IMR-90 (cell line): ENCODE measurements around the gene PPP2R5B. TPM values are rescaled to one million over a fixed set of nuclear protein-coding genes. Genes with fewer than 3 reads are reported as not detected.

Experiments used
- microRNA-seq, 2 experiments: library from miRNA; stranded (forward) in 1 of 2; unstranded in 1 of 2; fragments of 10-50 nt in 1 of 2; fragments of <30 nt in 1 of 2; gene quantifications in 1 of 2; microRNA quantifications in 1 of 2; one replicate each; pipeline versions ENCODE3 to v1.1.0; 2013 to 2020; ENCODE audit not compliant: insufficient read depth in 1 of 2, insufficient read length in 1 of 2, unreplicated experiment in 1 of 2
- polyA plus RNA-seq, 3 experiments: library from polyadenylated mRNA; depleted of rRNA; stranded (reverse); fragments of >200 nt; gene quantifications; 2 replicates each; pipeline ENCODE4 v1.2.3, GENCODE V29; 2012; ENCODE audit warnings: low replicate concordance in 1 of 3
- small RNA-seq, 5 experiments: library from RNA; depleted of rRNA; stranded (forward); fragments of <200 nt; gene quantifications; one replicate each; pipeline ENCODE3, GENCODE V24; 2012
- total RNA-seq: library from RNA; depleted of rRNA; stranded (reverse); fragments of >200 nt; gene quantifications from 2 replicates; pipeline ENCODE4 v1.2.3, GENCODE V29; 2012; rRNA removed

Gene PPP2R5B
- total and polyA plus RNA-seq, 2 of the 4 experiments (the other 2 are of a cell fraction), result 6.5 to 23.6 TPM

Small RNA genes lying within 50 kb of the gene (microRNA-seq; reads per million reads assigned to microRNA genes)
- 0 reads per million in 2 experiments for gene MIR6749
- 0 to 0.73 reads per million in 2 experiments for gene MIR6750

Small RNA genes lying within 50 kb of the gene (small RNA-seq; reads per million reads assigned to genes)
- gene MIR6749, result 0 reads per million in 5 experiments
- gene MIR6750, result 0 reads per million in 5 experiments

Other genes starting within 250 kb of the PPP2R5B start
- 0.18 and 0.28 TPM in 2 replicates for gene NRXN2, start 201.5 kb upstream of the PPP2R5B start, total RNA-seq
- gene NRXN2, start 201.5 kb upstream of the PPP2R5B start, polyA plus RNA-seq (2012; rRNA removed), result 0.13 and 0.22 TPM in 2 replicates
- gene RASGRP2, start 180.5 kb upstream of the PPP2R5B start, total RNA-seq, result not detected in 2 replicates
- 0.82 and 1.2 TPM in 2 replicates for gene RASGRP2, start 180.5 kb upstream of the PPP2R5B start, polyA plus RNA-seq (2012; rRNA removed)
- under 0.01 and 0.18 TPM in 2 replicates for gene PYGM, start 164.7 kb upstream of the PPP2R5B start, total RNA-seq
- 0.21 and 0.46 TPM in 2 replicates for gene PYGM, start 164.7 kb upstream of the PPP2R5B start, polyA plus RNA-seq (2012; rRNA removed)
- 56.8 and 76.1 TPM in 2 replicates for gene SF1, start 146.1 kb upstream of the PPP2R5B start, total RNA-seq
- 75.0 and 88.0 TPM in 2 replicates for gene SF1, start 146.1 kb upstream of the PPP2R5B start, polyA plus RNA-seq (2012; rRNA removed)
- gene MAP4K2, start 121.5 kb upstream of the PPP2R5B start, total RNA-seq, result 9.2 and 11.7 TPM in 2 replicates
- 16.6 and 22.2 TPM in 2 replicates for gene MAP4K2, start 121.5 kb upstream of the PPP2R5B start, polyA plus RNA-seq (2012; rRNA removed)
- 8.8 and 9.4 TPM in 2 replicates for gene MEN1, start 114.1 kb upstream of the PPP2R5B start, total RNA-seq
- 35.7 and 44.7 TPM in 2 replicates for gene MEN1, start 114.1 kb upstream of the PPP2R5B start, polyA plus RNA-seq (2012; rRNA removed)
- under 0.01 TPM in 2 replicates for gene CDC42BPG, start 80.0 kb upstream of the PPP2R5B start, total RNA-seq
- 0.10 and 0.12 TPM in 2 replicates for gene CDC42BPG, start 80.0 kb upstream of the PPP2R5B start, polyA plus RNA-seq (2012; rRNA removed)
- 107 and 125 TPM in 2 replicates for gene EHD1, start 46.1 kb upstream of the PPP2R5B start, total RNA-seq
- 209 and 216 TPM in 2 replicates for gene EHD1, start 46.1 kb upstream of the PPP2R5B start, polyA plus RNA-seq (2012; rRNA removed)
- gene ATG2A, start 7.5 kb upstream of the PPP2R5B start, total RNA-seq, result 3.2 and 3.6 TPM in 2 replicates
- 10.5 and 12.7 TPM in 2 replicates for gene ATG2A, start 7.5 kb upstream of the PPP2R5B start, polyA plus RNA-seq (2012; rRNA removed)
- gene GPHA2, start 11.2 kb downstream of the PPP2R5B start, total RNA-seq, result not detected in 2 replicates
- not detected in 2 replicates for gene GPHA2, start 11.2 kb downstream of the PPP2R5B start, polyA plus RNA-seq (2012; rRNA removed)
- gene MAJIN, start 47.4 kb downstream of the PPP2R5B start, total RNA-seq, result not detected in 2 replicates
- not detected in 2 replicates for gene MAJIN, start 47.4 kb downstream of the PPP2R5B start, polyA plus RNA-seq (2012; rRNA removed)
- gene BATF2, start 72.3 kb downstream of the PPP2R5B start, total RNA-seq, result 0.36 and 0.56 TPM in 2 replicates
- gene BATF2, start 72.3 kb downstream of the PPP2R5B start, polyA plus RNA-seq (2012; rRNA removed), result 1.2 and 1.6 TPM in 2 replicates
- 46.4 and 48.9 TPM in 2 replicates for gene ARL2, start 89.5 kb downstream of the PPP2R5B start, total RNA-seq
- 152 and 168 TPM in 2 replicates for gene ARL2, start 89.5 kb downstream of the PPP2R5B start, polyA plus RNA-seq (2012; rRNA removed)
- 8.1 and 9.0 TPM in 2 replicates for gene SNX15, start 102.8 kb downstream of the PPP2R5B start, total RNA-seq
- gene SNX15, start 102.8 kb downstream of the PPP2R5B start, polyA plus RNA-seq (2012; rRNA removed), result 15.2 and 16.3 TPM in 2 replicates
- 2.8 and 2.9 TPM in 2 replicates for gene SAC3D1, start 116.5 kb downstream of the PPP2R5B start, total RNA-seq
- gene SAC3D1, start 116.5 kb downstream of the PPP2R5B start, polyA plus RNA-seq (2012; rRNA removed), result 13.2 and 15.4 TPM in 2 replicates
- 2.8 and 3.8 TPM in 2 replicates for gene NAALADL1, start 133.9 kb downstream of the PPP2R5B start, total RNA-seq
- gene NAALADL1, start 133.9 kb downstream of the PPP2R5B start, polyA plus RNA-seq (2012; rRNA removed), result 5.8 and 6.3 TPM in 2 replicates
- 9.1 and 10.0 TPM in 2 replicates for gene CDCA5, start 159.4 kb downstream of the PPP2R5B start, total RNA-seq
- gene CDCA5, start 159.4 kb downstream of the PPP2R5B start, polyA plus RNA-seq (2012; rRNA removed), result 14.0 and 14.9 TPM in 2 replicates
- gene ZFPL1, start 159.5 kb downstream of the PPP2R5B start, total RNA-seq, result 24.0 and 27.2 TPM in 2 replicates
- gene ZFPL1, start 159.5 kb downstream of the PPP2R5B start, polyA plus RNA-seq (2012; rRNA removed), result 67.5 and 75.6 TPM in 2 replicates
- gene VPS51, start 171.5 kb downstream of the PPP2R5B start, total RNA-seq, result 82.5 and 113 TPM in 2 replicates
- 56.3 and 71.2 TPM in 2 replicates for gene VPS51, start 171.5 kb downstream of the PPP2R5B start, polyA plus RNA-seq (2012; rRNA removed)
- gene TM7SF2, start 187.2 kb downstream of the PPP2R5B start, total RNA-seq, result 4.7 and 5.7 TPM in 2 replicates
- 7.6 and 11.5 TPM in 2 replicates for gene TM7SF2, start 187.2 kb downstream of the PPP2R5B start, polyA plus RNA-seq (2012; rRNA removed)
- gene ZNHIT2, start 193.0 kb downstream of the PPP2R5B start, total RNA-seq, result 3.6 and 3.9 TPM in 2 replicates
- gene ZNHIT2, start 193.0 kb downstream of the PPP2R5B start, polyA plus RNA-seq (2012; rRNA removed), result 5.9 and 7.7 TPM in 2 replicates
- 189 and 285 TPM in 2 replicates for gene FAU, start 197.4 kb downstream of the PPP2R5B start, total RNA-seq
- 652 and 804 TPM in 2 replicates for gene FAU, start 197.4 kb downstream of the PPP2R5B start, polyA plus RNA-seq (2012; rRNA removed)
- gene MRPL49, start 197.6 kb downstream of the PPP2R5B start, total RNA-seq, result 54.2 and 55.2 TPM in 2 replicates
- gene MRPL49, start 197.6 kb downstream of the PPP2R5B start, polyA plus RNA-seq (2012; rRNA removed), result 51.5 and 56.8 TPM in 2 replicates
- gene SYVN1, start 209.8 kb downstream of the PPP2R5B start, total RNA-seq, result 8.3 and 9.5 TPM in 2 replicates
- 45.7 and 52.9 TPM in 2 replicates for gene SYVN1, start 209.8 kb downstream of the PPP2R5B start, polyA plus RNA-seq (2012; rRNA removed)
- not detected in 2 replicates for gene SPDYC, start 245.5 kb downstream of the PPP2R5B start, total RNA-seq
- not detected in 2 replicates for gene SPDYC, start 245.5 kb downstream of the PPP2R5B start, polyA plus RNA-seq (2012; rRNA removed)